Measurements from ENCODE around the gene FBLN5.

DNA sequence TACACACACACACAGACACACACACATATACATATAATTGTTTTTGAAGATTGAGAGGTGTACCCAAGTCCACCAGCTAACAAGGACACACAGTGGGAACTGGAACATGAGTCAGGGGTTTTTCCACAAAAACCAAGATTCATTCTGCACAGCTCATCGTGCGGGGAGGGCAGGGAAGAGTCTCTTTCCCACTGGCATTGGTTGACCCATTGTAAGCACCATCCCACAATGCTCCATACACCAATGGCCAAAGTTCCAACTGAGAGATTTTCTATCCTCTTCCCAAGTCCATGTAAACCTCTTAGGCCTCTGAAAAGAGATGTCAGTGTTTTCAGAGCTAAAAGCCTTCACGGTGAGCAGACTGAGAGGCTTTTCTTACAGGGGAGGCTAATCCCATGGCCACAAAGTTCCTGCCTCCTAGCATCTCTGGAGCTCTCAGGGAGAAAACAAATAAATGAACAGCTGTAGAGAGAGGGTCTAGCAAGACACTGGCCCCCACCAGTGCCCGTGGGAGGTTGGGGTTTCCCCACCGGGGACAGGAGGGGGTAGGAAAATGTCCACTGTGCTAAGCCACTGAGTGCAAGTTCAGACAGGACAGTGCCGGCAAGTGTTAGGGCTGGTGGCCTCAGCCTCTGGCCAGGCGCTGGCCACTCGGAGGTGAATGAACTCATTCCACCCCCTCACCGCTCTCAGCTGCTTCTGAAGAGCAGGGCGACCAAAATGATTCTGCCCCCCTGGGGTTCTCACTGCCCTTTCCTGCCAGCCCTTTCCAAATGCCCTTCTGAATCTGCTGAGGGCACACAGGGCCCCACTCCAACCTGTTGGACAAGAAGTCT, 58.6 kb downstream of the FBLN5 start:
- TF ChIP-seq NFIC (IDR thresholded peaks at IDR 0.05; ENCODE audit: borderline replicate concordance): no peak
- TF ChIP-seq, protein P1, sequence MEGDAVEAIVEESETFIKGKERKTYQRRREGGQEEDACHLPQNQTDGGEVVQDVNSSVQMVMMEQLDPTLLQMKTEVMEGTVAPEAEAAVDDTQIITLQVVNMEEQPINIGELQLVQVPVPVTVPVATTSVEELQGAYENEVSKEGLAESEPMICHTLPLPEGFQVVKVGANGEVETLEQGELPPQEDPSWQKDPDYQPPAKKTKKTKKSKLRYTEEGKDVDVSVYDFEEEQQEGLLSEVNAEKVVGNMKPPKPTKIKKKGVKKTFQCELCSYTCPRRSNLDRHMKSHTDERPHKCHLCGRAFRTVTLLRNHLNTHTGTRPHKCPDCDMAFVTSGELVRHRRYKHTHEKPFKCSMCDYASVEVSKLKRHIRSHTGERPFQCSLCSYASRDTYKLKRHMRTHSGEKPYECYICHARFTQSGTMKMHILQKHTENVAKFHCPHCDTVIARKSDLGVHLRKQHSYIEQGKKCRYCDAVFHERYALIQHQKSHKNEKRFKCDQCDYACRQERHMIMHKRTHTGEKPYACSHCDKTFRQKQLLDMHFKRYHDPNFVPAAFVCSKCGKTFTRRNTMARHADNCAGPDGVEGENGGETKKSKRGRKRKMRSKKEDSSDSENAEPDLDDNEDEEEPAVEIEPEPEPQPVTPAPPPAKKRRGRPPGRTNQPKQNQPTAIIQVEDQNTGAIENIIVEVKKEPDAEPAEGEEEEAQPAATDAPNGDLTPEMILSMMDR (IDR thresholded peaks at IDR 0.05): no peak
- no peak for TF ChIP-seq YY1 (IDR thresholded peaks at IDR 0.05; ENCODE audit: low read depth)
- TF ChIP-seq POLR2AphosphoS5 (IDR thresholded peaks at IDR 0.05; ENCODE audit: low read depth, low read length): no peak
- no peak for TF ChIP-seq RAD21 (IDR thresholded peaks at IDR 0.05; ENCODE audit: low read length)
- TF ChIP-seq EZH2phosphoT487 (IDR thresholded peaks at IDR 0.05; ENCODE audit: borderline replicate concordance, low read depth): no peak
- no peak for TF ChIP-seq GABPA (IDR thresholded peaks at IDR 0.05; ENCODE audit: low read depth)
- TF ChIP-seq EP300 (IDR thresholded peaks at IDR 0.05; ENCODE audit: borderline replicate concordance in 1 of 2, low read depth in 1 of 2, low read length in 1 of 2): no peak
- TF ChIP-seq SMC3 (IDR thresholded peaks at IDR 0.05; ENCODE audit: low read depth, low read length): no peak
- TF ChIP-seq, protein P2, sequence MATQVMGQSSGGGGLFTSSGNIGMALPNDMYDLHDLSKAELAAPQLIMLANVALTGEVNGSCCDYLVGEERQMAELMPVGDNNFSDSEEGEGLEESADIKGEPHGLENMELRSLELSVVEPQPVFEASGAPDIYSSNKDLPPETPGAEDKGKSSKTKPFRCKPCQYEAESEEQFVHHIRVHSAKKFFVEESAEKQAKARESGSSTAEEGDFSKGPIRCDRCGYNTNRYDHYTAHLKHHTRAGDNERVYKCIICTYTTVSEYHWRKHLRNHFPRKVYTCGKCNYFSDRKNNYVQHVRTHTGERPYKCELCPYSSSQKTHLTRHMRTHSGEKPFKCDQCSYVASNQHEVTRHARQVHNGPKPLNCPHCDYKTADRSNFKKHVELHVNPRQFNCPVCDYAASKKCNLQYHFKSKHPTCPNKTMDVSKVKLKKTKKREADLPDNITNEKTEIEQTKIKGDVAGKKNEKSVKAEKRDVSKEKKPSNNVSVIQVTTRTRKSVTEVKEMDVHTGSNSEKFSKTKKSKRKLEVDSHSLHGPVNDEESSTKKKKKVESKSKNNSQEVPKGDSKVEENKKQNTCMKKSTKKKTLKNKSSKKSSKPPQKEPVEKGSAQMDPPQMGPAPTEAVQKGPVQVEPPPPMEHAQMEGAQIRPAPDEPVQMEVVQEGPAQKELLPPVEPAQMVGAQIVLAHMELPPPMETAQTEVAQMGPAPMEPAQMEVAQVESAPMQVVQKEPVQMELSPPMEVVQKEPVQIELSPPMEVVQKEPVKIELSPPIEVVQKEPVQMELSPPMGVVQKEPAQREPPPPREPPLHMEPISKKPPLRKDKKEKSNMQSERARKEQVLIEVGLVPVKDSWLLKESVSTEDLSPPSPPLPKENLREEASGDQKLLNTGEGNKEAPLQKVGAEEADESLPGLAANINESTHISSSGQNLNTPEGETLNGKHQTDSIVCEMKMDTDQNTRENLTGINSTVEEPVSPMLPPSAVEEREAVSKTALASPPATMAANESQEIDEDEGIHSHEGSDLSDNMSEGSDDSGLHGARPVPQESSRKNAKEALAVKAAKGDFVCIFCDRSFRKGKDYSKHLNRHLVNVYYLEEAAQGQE (IDR thresholded peaks at IDR 0.05; ENCODE audit: low read depth, low read length): no peak
- no peak for TF ChIP-seq USF2 (IDR thresholded peaks at IDR 0.05; ENCODE audit: borderline replicate concordance, low read depth, low read length)
- TF ChIP-seq, protein P3, sequence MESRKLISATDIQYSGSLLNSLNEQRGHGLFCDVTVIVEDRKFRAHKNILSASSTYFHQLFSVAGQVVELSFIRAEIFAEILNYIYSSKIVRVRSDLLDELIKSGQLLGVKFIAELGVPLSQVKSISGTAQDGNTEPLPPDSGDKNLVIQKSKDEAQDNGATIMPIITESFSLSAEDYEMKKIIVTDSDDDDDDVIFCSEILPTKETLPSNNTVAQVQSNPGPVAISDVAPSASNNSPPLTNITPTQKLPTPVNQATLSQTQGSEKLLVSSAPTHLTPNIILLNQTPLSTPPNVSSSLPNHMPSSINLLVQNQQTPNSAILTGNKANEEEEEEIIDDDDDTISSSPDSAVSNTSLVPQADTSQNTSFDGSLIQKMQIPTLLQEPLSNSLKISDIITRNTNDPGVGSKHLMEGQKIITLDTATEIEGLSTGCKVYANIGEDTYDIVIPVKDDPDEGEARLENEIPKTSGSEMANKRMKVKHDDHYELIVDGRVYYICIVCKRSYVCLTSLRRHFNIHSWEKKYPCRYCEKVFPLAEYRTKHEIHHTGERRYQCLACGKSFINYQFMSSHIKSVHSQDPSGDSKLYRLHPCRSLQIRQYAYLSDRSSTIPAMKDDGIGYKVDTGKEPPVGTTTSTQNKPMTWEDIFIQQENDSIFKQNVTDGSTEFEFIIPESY (IDR thresholded peaks at IDR 0.05; ENCODE audit: borderline replicate concordance, low read depth): no peak
- no peak for TF ChIP-seq GATA2 (CRISPR knock-in tag; IDR thresholded peaks at IDR 0.05)
- no peak for TF ChIP-seq RCOR1 (IDR thresholded peaks at IDR 0.05; ENCODE audit: low read length)
